Skeletal muscle tissue (tissue), 4 donors: Measurements from ENCODE around the gene CRB1. TPM values are rescaled to one million over a fixed set of nuclear protein-coding genes. Genes with fewer than 3 reads are reported as not detected.

Source experiments
- H3K27ac ChIP-seq: one replicate; pipeline ENCODE4 v1.7.0; 2013; ENCODE audit warnings: mild to moderate bottlenecking, low read depth, low read length, inconsistent platforms
- H3K27me3 ChIP-seq, 3 donors: one replicate each; pipeline ENCODE4 v1.7.0; 2013; ENCODE audit warnings: low read length in 3 of 3; ENCODE audit not compliant: control insufficient read depth in 3 of 3, insufficient read depth in 3 of 3
- H3K36me3 ChIP-seq, 3 donors: one replicate each; pipeline ENCODE4 v1.7.0; 2013; ENCODE audit warnings: low read length in 3 of 3; ENCODE audit not compliant: control insufficient read depth in 3 of 3, insufficient read depth in 3 of 3
- H3K4me1 ChIP-seq, 3 donors: one replicate each; pipeline ENCODE4 v1.7.0; 2013; ENCODE audit warnings: low read length in 3 of 3, mild to moderate bottlenecking in 3 of 3; ENCODE audit not compliant: control insufficient read depth in 3 of 3, insufficient read depth in 3 of 3
- H3K4me3 ChIP-seq, 3 donors: one replicate each; pipeline ENCODE4 v1.7.0; 2013; ENCODE audit warnings: low read length in 3 of 3
- H3K9ac ChIP-seq, 3 donors: one replicate each; pipeline ENCODE4 v1.7.0; 2013; ENCODE audit warnings: low read length in 3 of 3, mild to moderate bottlenecking in 3 of 3, moderate library complexity in 2 of 3, low read depth in 1 of 3
- H3K9me3 ChIP-seq, 3 donors: one replicate each; pipeline ENCODE4 v1.7.0; 2013; ENCODE audit warnings: low read length in 3 of 3; ENCODE audit not compliant: control insufficient read depth in 3 of 3
- total RNA-seq: library from RNA; depleted of rRNA; stranded (reverse); fragments of >200 nt; gene quantifications from one replicate; pipeline ENCODE4 v1.2.3, GENCODE V29; 2014
- donor health status: Osteomylitis.

Gene CRB1
- total RNA-seq, 1 donor from 2014 or later, result 1.0 TPM

- Histone ChIP-seq H3K9ac (no peak overlapping the region), H3K36me3 (no peaks in the 10 kb centered on the region), H3K4me1 (no peaks in the 10 kb centered on the region), H3K9me3 (no peaks in the 10 kb centered on the region), H3K27ac (no peak overlapping the region), H3K4me3 (no peak overlapping the region), H3K27me3 (no peaks in the 10 kb centered on the region)
Measured at GRCh38 chr1:197336571-197336970, 68.5 kb downstream of the CRB1 start.

- Histone ChIP-seq H3K4me3 (no peak overlapping the region), H3K9me3 (no peaks in the 10 kb centered on the region), H3K27ac (no peak overlapping the region), H3K9ac (no peak overlapping the region), H3K36me3 (no peaks in the 10 kb centered on the region), H3K27me3 (no peaks in the 10 kb centered on the region), H3K4me1 (peaks cover 0 to 5% (median 2%) of the 10 kb centered on the region in 3 donors)
Measured at GRCh38 chr1:197339106-197340060, 71.3 kb downstream of the CRB1 start.

GRCh38 chr1:197341626-197342025 is 73.6 kb downstream of the CRB1 start:
- Histone ChIP-seq H3K27ac (no peak overlapping the region), H3K4me3 (no peak overlapping the region), H3K9me3 (no peaks in the 10 kb centered on the region), H3K27me3 (no peaks in the 10 kb centered on the region), H3K36me3 (no peaks in the 10 kb centered on the region), H3K9ac (no peak overlapping the region), H3K4me1 (peaks cover 0 to 6% (median 2%) of the 10 kb centered on the region in 3 donors)

GRCh38 chr1:197342044-197342565 is 74.1 kb downstream of the CRB1 start:
- no peaks in the 10 kb centered on the region for H3K27me3 ChIP-seq
- H3K9ac ChIP-seq, result no peak overlapping the region
- no peak overlapping the region for H3K27ac ChIP-seq
- no peaks in the 10 kb centered on the region for H3K36me3 ChIP-seq
- peaks cover 0 to 6% (median 2%) of the 10 kb centered on the region in 3 donors for H3K4me1 ChIP-seq
- no peak overlapping the region for H3K4me3 ChIP-seq
- H3K9me3 ChIP-seq, result no peaks in the 10 kb centered on the region

DNA sequence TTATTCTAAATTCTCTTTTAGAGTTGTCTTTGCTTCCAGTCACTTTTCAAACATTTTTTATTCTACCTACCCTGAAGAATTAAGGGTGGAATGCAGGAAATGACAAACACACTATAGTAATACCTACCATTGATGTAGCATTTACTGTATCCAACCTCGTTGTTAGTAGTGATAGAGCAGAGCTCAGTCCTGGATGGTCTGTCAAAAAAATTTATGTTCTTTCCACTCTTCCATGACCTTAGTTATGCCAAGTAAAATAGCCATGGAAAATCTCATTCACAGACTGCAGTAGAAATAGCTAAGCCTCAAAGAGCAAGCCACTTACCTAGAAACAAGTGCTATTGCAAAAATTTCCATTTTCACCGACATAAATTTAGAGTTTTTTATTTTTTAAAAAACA is 74.6 kb downstream of the CRB1 start:
- no peak overlapping the region for H3K27ac ChIP-seq
- peaks cover 0 to 6% (median 2%) of the 10 kb centered on the region in 3 donors for H3K4me1 ChIP-seq
- H3K36me3 ChIP-seq, result no peaks in the 10 kb centered on the region
- no peaks in the 10 kb centered on the region for H3K27me3 ChIP-seq
- no peak overlapping the region for H3K4me3 ChIP-seq
- H3K9ac ChIP-seq, result no peak overlapping the region
- no peaks in the 10 kb centered on the region for H3K9me3 ChIP-seq

DNA sequence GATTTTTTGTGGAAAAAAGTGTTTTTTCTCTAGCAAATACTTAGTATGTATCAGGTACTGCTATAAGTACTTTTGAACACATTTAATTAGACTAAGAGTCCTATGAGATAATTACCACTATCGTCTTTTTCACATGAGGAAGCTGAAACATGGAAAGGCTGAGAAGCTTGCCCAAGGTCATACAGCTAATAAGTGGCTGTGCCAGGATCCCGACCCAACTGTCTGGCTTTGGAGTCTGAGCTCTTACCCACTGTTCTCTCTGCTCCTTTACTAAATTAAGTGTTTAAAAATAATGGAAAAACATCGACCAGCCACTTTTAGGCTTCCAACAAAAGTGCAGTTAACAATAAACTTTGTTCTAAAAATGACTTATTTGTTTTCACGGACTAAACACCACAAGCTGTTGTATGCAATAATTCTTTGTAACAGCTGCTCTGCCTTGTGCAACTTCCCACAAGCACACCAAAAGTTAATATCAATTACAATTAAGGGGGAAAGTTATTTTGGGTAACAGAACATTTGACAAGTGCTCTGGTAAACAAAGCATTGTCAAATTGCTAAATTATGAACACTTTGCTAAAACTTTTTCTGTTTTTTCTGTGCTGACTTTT is 75.7 kb downstream of the CRB1 start:
- no peaks in the 10 kb centered on the region for H3K27me3 ChIP-seq
- no peaks in the 10 kb centered on the region for H3K9me3 ChIP-seq
- H3K27ac ChIP-seq, result peak overlapping the region; percentile 6
- H3K4me3 ChIP-seq, result peak overlapping the region in 2 of 3 donors; percentile 15 to 57
- H3K36me3 ChIP-seq, result no peaks in the 10 kb centered on the region
- no peak overlapping the region for H3K9ac ChIP-seq
- peaks cover 0 to 6% (median 2%) of the 10 kb centered on the region in 3 donors for H3K4me1 ChIP-seq

DNA sequence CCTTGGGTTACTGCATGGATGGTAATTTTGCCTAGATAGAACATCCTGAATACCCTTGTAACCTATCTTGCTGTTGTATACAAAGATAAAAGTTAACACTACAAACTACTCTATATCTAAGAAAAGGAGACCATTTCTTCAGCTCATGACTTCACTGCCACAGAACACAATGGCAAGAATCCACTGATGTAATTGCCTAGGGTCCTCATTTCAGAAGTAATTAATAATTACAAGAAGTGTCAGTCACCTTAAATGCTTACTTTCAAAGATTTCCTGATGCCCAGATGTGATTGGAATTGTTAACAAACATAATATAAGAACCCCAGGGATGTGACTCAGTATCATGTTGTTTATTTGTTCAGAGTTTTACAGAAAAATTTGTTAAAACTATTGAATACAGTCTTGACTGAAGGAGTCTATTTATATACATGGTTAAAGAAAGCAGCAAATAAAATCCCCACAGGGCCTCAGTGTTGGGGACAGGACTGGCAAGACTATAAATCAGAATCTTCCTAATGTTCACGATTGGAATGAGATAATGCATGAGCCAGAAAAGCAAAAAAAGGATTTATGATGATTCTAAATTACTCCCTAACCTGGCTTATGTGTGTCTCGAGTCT is 83.9 kb downstream of the CRB1 start:
- Histone ChIP-seq H3K4me3 (no peak overlapping the region), H3K27ac (no peak overlapping the region), H3K9ac (no peak overlapping the region), H3K27me3 (no peaks in the 10 kb centered on the region), H3K9me3 (no peaks in the 10 kb centered on the region), H3K4me1 (no peaks in the 10 kb centered on the region), H3K36me3 (no peaks in the 10 kb centered on the region)

DNA sequence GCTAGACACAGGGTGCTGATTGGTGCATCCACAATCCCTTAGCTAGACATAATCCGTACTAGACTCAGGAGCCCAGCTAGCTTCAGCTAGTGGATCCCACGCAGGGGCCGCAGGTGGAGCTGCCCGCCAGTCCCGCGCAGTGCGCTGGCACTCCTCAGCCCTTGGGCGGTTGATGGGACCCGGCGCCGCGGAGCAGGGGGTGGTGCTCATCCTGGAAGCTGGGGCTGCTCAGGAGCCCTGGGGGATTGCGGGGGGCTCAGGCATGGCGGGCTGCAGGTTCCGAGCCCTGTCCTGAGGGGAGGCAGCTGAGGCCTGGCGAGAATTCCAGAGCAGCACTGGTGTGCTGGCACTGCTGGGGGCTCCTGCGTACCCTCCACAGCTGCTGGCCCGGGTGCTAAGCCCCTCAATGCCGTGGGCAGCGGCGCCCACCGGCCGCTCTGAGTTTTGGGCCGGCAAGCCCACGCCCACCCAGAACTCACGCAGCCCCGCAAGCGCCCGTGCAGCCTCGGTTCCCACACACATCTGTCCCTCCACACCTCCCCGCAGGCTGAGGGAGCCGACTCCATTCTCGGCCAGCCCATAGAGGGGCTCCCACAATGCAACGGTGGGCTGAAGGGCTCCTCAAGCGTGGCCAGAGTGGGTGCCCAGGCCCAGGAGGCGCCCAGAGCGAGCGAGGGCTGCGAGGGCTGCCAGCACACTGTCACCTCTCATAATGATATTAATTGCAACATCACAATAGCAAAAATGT is 87.4 kb downstream of the CRB1 start:
- Histone ChIP-seq H3K9me3 (no peaks in the 10 kb centered on the region), H3K27me3 (no peaks in the 10 kb centered on the region), H3K36me3 (no peaks in the 10 kb centered on the region), H3K4me1 (no peaks in the 10 kb centered on the region), H3K4me3 (no peak overlapping the region), H3K27ac (no peak overlapping the region), H3K9ac (no peak overlapping the region)

- Histone ChIP-seq H3K9ac (no peak overlapping the region), H3K36me3 (no peaks in the 10 kb centered on the region), H3K27me3 (no peaks in the 10 kb centered on the region), H3K4me3 (no peak overlapping the region), H3K4me1 (no peaks in the 10 kb centered on the region), H3K27ac (no peak overlapping the region), H3K9me3 (no peaks in the 10 kb centered on the region)
Measured at GRCh38 chr1:197356723-197357533, 88.9 kb downstream of the CRB1 start.
